ENCODE measurements around the gene TMED8. TPM values are rescaled to one million over a fixed set of nuclear protein-coding genes. Genes with fewer than 3 reads are reported as not detected.

Gene TMED8
- total RNA-seq, 1 experiment from 2014 or later, result 11.1 TPM

- H3K4me3 ChIP-seq (ENCODE audit: insufficient read depth, low read depth, low read length), result no peak overlapping the region
- H3K36me3 ChIP-seq (replicated peaks; ENCODE audit: control insufficient read depth, insufficient read depth, low read length), result peaks cover 5% of the 10 kb centered on the region; the same call in 1 of the 2 replicates
- no peak for DNase-seq
- H3K27me3 ChIP-seq (ENCODE audit: control insufficient read depth, insufficient read depth, low read length), result no peaks in the 10 kb centered on the region
These were observed 70.5 kb downstream of the TMED8 start for GRCh38 chr14:77306416-77306815.

- H3K4me3 ChIP-seq (ENCODE audit: insufficient read depth, low read depth, low read length), result no peak overlapping the region
- no peak for DNase-seq
- H3K27me3 ChIP-seq (ENCODE audit: control insufficient read depth, insufficient read depth, low read length), result no peaks in the 10 kb centered on the region
- peaks cover 5% of the 10 kb centered on the region; the same call in 1 of the 2 replicates for H3K36me3 ChIP-seq (replicated peaks; ENCODE audit: control insufficient read depth, insufficient read depth, low read length)
These were observed 71.2 kb downstream of the TMED8 start for GRCh38 chr14:77305696-77306095.

- no peak for DNase-seq
- Histone ChIP-seq H3K36me3 (replicated peaks; ENCODE audit: control insufficient read depth, insufficient read depth, low read length) (peaks cover 5% of the 10 kb centered on the region; the same call in 1 of the 2 replicates), H3K4me3 (ENCODE audit: insufficient read depth, low read depth, low read length) (no peak overlapping the region), H3K27me3 (ENCODE audit: control insufficient read depth, insufficient read depth, low read length) (no peaks in the 10 kb centered on the region)
These were observed 73.3 kb downstream of the TMED8 start for GRCh38 chr14:77303417-77304156.

GRCh38 chr14:77302926-77303325 is 74.0 kb downstream of the TMED8 start:
- H3K36me3 ChIP-seq (replicated peaks; ENCODE audit: control insufficient read depth, insufficient read depth, low read length), result peaks cover 8% of the 10 kb centered on the region; the same call in 1 of the 2 replicates
- no peak overlapping the region for H3K4me3 ChIP-seq (ENCODE audit: insufficient read depth, low read depth, low read length)
- H3K27me3 ChIP-seq (ENCODE audit: control insufficient read depth, insufficient read depth, low read length), result no peaks in the 10 kb centered on the region
- no peak for DNase-seq

- H3K4me3 ChIP-seq (ENCODE audit: insufficient read depth, low read depth, low read length), result no peak overlapping the region
- peaks cover 9% of the 10 kb centered on the region for H3K36me3 ChIP-seq (replicated peaks; ENCODE audit: control insufficient read depth, insufficient read depth, low read length)
- peak; percentile 84 for DNase-seq
- no peaks in the 10 kb centered on the region for H3K27me3 ChIP-seq (ENCODE audit: control insufficient read depth, insufficient read depth, low read length)
These were observed 75.8 kb downstream of the TMED8 start for GRCh38 chr14:77301103-77301502.

GRCh38 chr14:77299771-77300170 is 77.1 kb downstream of the TMED8 start:
- H3K27me3 ChIP-seq (ENCODE audit: control insufficient read depth, insufficient read depth, low read length), result no peaks in the 10 kb centered on the region
- peaks cover 4% of the 10 kb centered on the region for H3K36me3 ChIP-seq (replicated peaks; ENCODE audit: control insufficient read depth, insufficient read depth, low read length)
- no peak for DNase-seq
- H3K4me3 ChIP-seq (ENCODE audit: insufficient read depth, low read depth, low read length), result no peak overlapping the region

GRCh38 chr14:77296906-77297305 is 80.0 kb downstream of the TMED8 start:
- Histone ChIP-seq H3K27me3 (ENCODE audit: control insufficient read depth, insufficient read depth, low read length) (no peaks in the 10 kb centered on the region), H3K36me3 (replicated peaks; ENCODE audit: control insufficient read depth, insufficient read depth, low read length) (peaks cover 5% of the 10 kb centered on the region), H3K4me3 (ENCODE audit: insufficient read depth, low read depth, low read length) (no peak overlapping the region)
- DNase-seq, result no peak

GRCh38 chr14:77296155-77296554 is 80.7 kb downstream of the TMED8 start:
- Histone ChIP-seq H3K4me3 (ENCODE audit: insufficient read depth, low read depth, low read length) (no peak overlapping the region), H3K27me3 (ENCODE audit: control insufficient read depth, insufficient read depth, low read length) (no peaks in the 10 kb centered on the region), H3K36me3 (replicated peaks; ENCODE audit: control insufficient read depth, insufficient read depth, low read length) (peaks cover 5% of the 10 kb centered on the region)
- DNase-seq, result no peak

- peaks cover 2% of the 10 kb centered on the region for H3K36me3 ChIP-seq (replicated peaks; ENCODE audit: control insufficient read depth, insufficient read depth, low read length)
- peak; percentile 63 for DNase-seq
- no peak overlapping the region for H3K4me3 ChIP-seq (ENCODE audit: insufficient read depth, low read depth, low read length)
- H3K27me3 ChIP-seq (ENCODE audit: control insufficient read depth, insufficient read depth, low read length), result no peaks in the 10 kb centered on the region
These were observed 86.2 kb downstream of the TMED8 start for GRCh38 chr14:77290705-77291104.

- DNase-seq, result no peak
These were observed 90.3 kb downstream of the TMED8 start for GRCh38 chr14:77286576-77286975.

More at GRCh38 chr14:77286576-77286975, 90.3 kb downstream of the TMED8 start:
- Histone ChIP-seq H3K4me3 (ENCODE audit: insufficient read depth, low read depth, low read length) (no peak overlapping the region), H3K27me3 (ENCODE audit: control insufficient read depth, insufficient read depth, low read length) (no peaks in the 10 kb centered on the region), H3K36me3 (replicated peaks; ENCODE audit: control insufficient read depth, insufficient read depth, low read length) (peaks cover 9% of the 10 kb centered on the region)

Other genes starting within 250 kb of the TMED8 start
- 8.9 and 11.6 TPM in 2 replicates for gene ZDHHC22, start 235.3 kb downstream of the TMED8 start, total RNA-seq (2014; rRNA removed; shearing (Covaris generic))
- 2.1 and 2.2 TPM in 2 replicates for gene TMEM63C, start 195.3 kb downstream of the TMED8 start, total RNA-seq (2014; rRNA removed; shearing (Covaris generic))
- 0.07 TPM in 1 of 2 replicates, not detected in the other for gene NGB, start 105.9 kb downstream of the TMED8 start, total RNA-seq (2014; rRNA removed; shearing (Covaris generic))
- gene POMT2, start 56.2 kb downstream of the TMED8 start, total RNA-seq (2014; rRNA removed; shearing (Covaris generic)), result 17.7 and 18.5 TPM in 2 replicates
- 29.3 and 38.0 TPM in 2 replicates for gene GSTZ1, start 56.1 kb downstream of the TMED8 start, total RNA-seq (2014; rRNA removed; shearing (Covaris generic))
- gene SAMD15, start 285 bp upstream of the TMED8 start, total RNA-seq (2014; rRNA removed; shearing (Covaris generic)), result 0.48 TPM in 1 of 2 replicates, not detected in the other
- 0.07 and 2.3 TPM in 2 replicates for gene NOXRED1, start 46.4 kb upstream of the TMED8 start, total RNA-seq (2014; rRNA removed; shearing (Covaris generic))
- gene VIPAS39, start 80.5 kb upstream of the TMED8 start, total RNA-seq (2014; rRNA removed; shearing (Covaris generic)), result 25.4 and 30.5 TPM in 2 replicates
- 140 and 149 TPM in 2 replicates for gene AHSA1, start 81.0 kb upstream of the TMED8 start, total RNA-seq (2014; rRNA removed; shearing (Covaris generic))
- gene ISM2, start 121.7 kb upstream of the TMED8 start, total RNA-seq (2014; rRNA removed; shearing (Covaris generic)), result 1.1 and 2.1 TPM in 2 replicates
- gene SPTLC2, start 239.5 kb upstream of the TMED8 start, total RNA-seq (2014; rRNA removed; shearing (Covaris generic)), result 20.5 and 22.7 TPM in 2 replicates

Data from H7 (cell line).